GM13976 (cell line): Measurements from ENCODE around the gene OSBP2.

Experiments used
- DNase-seq: peaks from one replicate; pipeline ENCODE4 v3.0.0; 2012; ENCODE audit warnings: low spot score
- in situ Hi-C: fragments of 300-500 bp; cut with MboI; formaldehyde crosslinking; loops from one replicate; pipeline ENCODE4 v1.12.0; 2022; ENCODE audit warnings: low sequenced_read_pairs, mixed read lengths, inconsistent platforms; ENCODE audit not compliant: unreplicated experiment
- TF ChIP-seq, protein P1 (sequence below): IDR thresholded peaks from 2 replicates; pipeline ENCODE4 v1.5.1; 2012; ENCODE audit warnings: borderline replicate concordance, mild to moderate bottlenecking; ENCODE audit not compliant: insufficient read depth; ENCODE audit errors: extremely low read depth, missing control alignments, control extremely low read depth

OSBP2 gene

GRCh38 chr22:30932661-30933060 is 238.0 kb downstream of the OSBP2 start:
- in situ Hi-C loops, result no loop called here
- no peak for DNase-seq
- TF ChIP-seq, protein P1, sequence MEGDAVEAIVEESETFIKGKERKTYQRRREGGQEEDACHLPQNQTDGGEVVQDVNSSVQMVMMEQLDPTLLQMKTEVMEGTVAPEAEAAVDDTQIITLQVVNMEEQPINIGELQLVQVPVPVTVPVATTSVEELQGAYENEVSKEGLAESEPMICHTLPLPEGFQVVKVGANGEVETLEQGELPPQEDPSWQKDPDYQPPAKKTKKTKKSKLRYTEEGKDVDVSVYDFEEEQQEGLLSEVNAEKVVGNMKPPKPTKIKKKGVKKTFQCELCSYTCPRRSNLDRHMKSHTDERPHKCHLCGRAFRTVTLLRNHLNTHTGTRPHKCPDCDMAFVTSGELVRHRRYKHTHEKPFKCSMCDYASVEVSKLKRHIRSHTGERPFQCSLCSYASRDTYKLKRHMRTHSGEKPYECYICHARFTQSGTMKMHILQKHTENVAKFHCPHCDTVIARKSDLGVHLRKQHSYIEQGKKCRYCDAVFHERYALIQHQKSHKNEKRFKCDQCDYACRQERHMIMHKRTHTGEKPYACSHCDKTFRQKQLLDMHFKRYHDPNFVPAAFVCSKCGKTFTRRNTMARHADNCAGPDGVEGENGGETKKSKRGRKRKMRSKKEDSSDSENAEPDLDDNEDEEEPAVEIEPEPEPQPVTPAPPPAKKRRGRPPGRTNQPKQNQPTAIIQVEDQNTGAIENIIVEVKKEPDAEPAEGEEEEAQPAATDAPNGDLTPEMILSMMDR, result no peak

GRCh38 chr22:30933457-30933856 is 238.8 kb downstream of the OSBP2 start:
- in situ Hi-C loops, result no loop called here
- no peak for DNase-seq
- TF ChIP-seq, protein P1, result no peak

- no peak for DNase-seq
- TF ChIP-seq, protein P1, result no peak
- in situ Hi-C loops, result no loop called here
Measured at GRCh38 chr22:30934053-30934452, 239.4 kb downstream of the OSBP2 start.

- TF ChIP-seq, protein P1, result no peak
- in situ Hi-C loops, result no loop called here
- DNase-seq, result no peak
Measured at GRCh38 chr22:30940685-30941362, 246.2 kb downstream of the OSBP2 start.

GRCh38 chr22:30941363-30941740 is 246.7 kb downstream of the OSBP2 start:
- no peak for DNase-seq
- TF ChIP-seq, protein P1, result no peak
- in situ Hi-C loops, result no loop called here

DNA sequence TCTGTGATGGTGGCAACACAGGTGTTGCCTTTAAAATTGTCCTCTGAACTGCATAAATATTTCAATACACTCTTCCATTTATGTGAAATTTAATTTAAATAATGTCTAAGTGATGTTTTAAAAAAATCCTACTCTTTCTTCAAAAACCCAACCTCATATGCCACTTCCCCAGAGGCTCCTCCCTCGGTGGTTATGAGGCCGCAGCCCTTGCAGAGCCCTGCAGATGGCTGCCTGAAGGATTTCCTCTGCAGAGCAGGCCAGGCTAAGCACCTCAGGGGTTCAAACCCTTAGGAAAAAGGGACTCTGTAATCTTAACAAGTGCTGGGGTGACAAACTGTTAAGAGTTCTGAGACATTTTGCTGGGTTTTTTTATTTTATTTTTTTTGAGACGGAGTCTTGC is 248.7 kb downstream of the OSBP2 start:
- TF ChIP-seq, protein P1, result no peak
- in situ Hi-C loops, result no loop called here
- no peak for DNase-seq
